T1000 (cell line): ENCODE data around the gene LTC4S.
"Not testable (repeated sequence)": the region's sequence is repeated elsewhere in the genome, so short reads cannot be mapped to it uniquely, and the experiment has no call there.

Source experiments
- DNase-seq: peaks from one replicate; lab custom pipeline; 2025; ENCODE audit warnings: mixed read lengths; lab: John Stamatoyannopoulos, UW

LTC4S gene

GRCh38 chr5:179769796-179770195 lies 24.0 kb upstream of the LTC4S start:
- DNase-seq: no peak

- DNase-seq: no peak
Observed at GRCh38 chr5:179771311-179771895, 22.4 kb upstream of the LTC4S start.

- DNase-seq: no peak
Observed at GRCh38 chr5:179772351-179772750, 21.4 kb upstream of the LTC4S start.

GRCh38 chr5:179773686-179774040 lies 20.1 kb upstream of the LTC4S start:
- DNase-seq: no peak

- DNase-seq: no peak
Observed at GRCh38 chr5:179774442-179774841, 19.3 kb upstream of the LTC4S start.

- DNase-seq: no peak
Observed at GRCh38 chr5:179776411-179776938, 17.3 kb upstream of the LTC4S start.

- no peak for DNase-seq
Observed at GRCh38 chr5:179777456-179777855, 16.3 kb upstream of the LTC4S start.

- no peak for DNase-seq
Observed at GRCh38 chr5:179777909-179778308, 15.9 kb upstream of the LTC4S start.

- no peak for DNase-seq
Observed at GRCh38 chr5:179778591-179778990, 15.2 kb upstream of the LTC4S start.

GRCh38 chr5:179779826-179780225 lies 14.0 kb upstream of the LTC4S start:
- DNase-seq: no peak

DNA sequence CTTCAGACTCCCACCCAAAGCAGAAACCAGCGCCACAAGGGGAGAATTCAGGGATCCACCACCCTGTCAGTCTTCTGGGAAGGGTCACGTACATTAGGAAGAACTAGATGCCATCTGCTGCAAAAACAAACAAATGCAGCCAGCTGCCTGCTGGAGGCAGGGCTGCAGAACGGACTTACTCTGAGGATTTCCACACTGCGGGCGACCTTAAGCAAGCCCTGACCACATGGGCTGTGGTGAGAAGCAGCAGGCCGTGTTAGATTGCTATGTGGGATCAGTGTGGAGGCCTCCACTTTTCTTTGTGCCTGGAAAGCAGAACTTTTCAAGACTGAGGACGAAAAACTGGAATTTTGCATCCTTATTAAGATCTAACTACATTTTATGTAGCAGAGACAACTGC lies 13.4 kb upstream of the LTC4S start:
- DNase-seq: no peak

DNA sequence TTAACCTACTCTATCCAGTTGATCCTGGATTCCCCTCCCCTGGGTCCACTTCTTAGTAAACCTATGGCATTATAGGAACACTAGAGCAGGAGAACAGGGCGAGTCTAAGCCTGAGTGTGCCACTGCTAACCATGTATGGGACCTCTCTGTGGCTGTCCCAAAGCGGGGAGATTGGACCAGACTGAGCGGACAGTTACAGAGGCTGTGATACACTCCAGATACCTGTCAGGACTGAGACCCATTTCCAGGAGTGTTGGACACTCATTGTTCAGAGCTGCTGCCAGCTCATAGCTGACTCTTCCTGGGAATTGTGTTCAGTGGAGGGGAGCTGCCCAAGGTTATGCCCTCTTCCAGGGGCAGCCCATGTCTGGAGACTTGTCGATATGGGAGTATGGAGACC lies 11.9 kb upstream of the LTC4S start:
- DNase-seq: no peak

GRCh38 chr5:179783128-179783527 lies 10.7 kb upstream of the LTC4S start:
- no peak for DNase-seq

DNA sequence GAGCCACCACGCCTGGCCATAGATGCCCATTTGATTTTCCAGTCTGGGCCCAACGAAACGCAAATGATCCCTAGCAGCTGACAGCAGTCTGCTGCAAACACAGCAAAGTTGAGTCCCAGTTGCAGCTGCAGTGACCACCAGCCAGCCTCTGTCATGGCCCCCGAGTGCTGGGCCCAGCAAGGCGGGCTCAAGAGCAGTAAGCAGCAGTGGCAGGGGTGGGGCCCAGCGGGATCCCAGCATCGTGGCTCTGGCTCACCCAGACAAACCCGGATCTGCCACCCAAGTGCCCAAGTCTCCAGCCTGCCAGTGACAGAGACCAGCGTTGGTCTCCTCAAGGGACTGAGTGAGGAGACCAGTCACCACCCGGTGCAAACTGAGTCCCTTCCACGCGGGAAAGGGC lies 6.9 kb upstream of the LTC4S start:
- DNase-seq: no peak

DNA sequence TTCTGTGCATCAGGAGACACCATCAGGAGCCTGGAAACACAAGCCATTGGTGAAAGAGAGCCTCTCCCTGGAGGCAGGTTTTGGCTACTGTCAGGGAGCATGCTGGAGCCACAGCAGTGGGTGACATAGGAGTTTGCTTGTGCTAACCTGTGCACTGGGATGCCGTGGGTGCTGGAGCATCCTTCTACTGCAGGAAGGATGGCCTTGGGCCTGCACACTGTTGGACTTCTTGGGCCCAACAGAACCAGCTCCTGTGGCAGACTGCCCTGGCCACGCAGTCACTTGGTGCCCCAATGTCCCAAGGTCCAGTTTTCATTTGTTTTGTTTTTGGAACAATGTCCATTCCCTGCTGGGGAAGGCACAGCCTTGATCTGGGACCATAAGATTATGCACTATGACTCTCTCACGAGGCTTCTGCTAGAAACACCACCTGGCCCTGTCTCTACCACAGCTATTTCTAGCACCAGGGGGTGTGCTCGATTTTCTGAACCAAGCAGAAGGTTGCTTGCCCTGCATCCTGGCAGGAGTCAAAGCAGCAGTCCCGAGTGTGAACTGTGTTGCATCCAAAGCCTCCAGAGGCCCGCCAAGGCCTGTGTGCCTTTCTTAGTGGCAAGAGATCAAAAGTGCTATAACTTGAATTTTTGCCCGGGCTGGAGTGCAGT lies 5.5 kb upstream of the LTC4S start:
- DNase-seq: no peak

DNA sequence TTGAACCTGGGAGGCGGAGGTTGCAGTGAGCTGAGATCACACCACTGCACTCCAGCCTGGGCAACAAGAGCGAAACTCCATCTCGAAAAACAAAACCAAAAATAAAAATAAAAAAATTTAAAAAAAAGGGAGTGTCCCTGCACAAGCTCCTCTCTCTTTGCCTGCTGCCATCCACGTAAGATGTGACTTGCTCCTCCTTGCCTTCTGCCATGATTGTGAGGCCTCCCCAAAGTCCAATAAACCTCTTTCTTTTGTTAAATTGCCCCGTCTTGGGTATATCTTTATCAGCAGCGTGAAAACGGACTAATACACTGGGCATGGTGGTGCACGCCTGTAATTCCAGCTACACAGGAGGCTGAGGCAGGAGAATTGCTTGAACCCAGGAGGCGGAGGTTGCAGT lies 4.5 kb upstream of the LTC4S start:
- DNase-seq: not testable (repeated sequence)

DNA sequence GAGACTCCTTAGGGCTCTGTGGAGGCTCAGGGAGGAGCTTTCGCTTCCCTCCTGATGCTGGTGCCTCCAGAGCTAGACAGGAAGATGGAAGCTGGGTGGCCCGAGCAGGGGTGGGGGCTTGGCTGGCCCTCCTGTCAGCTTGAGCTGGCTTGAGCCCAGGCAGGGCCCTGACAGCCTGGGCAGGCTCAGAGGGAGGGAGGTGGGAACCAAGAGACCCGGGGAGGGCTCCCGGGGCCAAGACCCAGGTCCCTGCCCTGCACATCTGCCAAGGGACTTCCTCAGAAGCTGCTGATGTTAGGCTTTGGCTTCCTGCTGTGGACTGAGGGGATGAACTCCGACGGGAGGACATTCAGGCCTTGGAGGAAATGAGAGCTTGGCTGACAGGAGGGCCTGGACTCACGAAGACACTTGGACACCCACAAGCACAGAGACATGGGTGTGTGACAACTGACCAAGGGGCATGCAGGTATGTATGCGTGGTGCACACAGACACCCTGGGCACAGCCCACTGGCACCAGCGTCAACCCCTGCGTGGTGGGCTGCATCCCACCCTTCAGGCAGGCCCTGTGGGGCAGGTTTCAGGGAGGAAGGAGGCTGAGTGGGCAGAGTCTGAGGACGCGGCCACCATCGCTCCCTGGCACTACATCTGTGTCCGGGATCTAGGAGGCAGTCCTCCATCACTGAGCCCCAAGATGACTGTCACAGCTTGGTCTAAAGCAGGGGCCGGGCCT lies 1.7 kb upstream of the LTC4S start:
- DNase-seq: no peak

DNA sequence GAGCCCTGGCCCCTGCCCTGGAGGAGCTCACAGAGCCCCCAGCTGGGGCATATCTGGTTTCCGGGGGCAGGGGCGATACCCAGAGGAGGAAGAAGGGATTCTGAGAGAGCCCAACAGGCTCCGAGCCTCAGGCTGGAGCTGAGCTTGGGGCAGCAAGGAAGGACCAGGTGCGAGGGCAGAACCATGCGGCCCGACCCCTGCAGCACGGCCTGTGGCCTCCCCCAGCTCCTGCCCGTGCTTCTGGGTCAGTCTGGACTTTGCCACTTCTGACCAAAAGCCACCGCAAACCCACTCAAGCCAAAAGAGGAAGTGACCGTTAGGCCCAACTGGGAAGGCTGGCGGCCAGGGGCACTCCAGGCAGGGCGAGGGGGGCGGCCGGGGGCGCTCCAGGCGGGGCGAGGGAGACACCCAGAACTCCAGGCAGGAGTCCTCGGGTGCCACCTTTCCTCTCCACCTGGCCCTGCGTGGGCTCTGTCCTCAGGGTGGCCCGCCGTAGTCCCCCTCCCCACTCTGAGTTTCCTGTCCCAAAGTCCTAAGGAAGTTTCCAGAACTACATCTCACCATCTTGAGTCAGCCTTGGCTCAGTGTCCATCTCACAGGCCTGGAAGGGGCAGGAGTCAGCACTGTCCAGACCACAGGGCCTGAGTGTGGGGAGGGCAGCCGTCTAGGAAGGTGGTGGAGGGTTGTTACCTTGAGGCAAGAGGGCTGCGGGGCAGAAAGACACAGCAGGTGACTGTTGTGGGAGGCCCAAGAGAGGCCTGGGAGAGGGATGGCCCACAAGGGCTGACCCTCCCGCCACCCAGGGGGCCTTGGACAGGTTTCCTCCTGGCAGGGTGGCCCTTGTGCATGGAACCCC lies 946 bp upstream of the LTC4S start:
- DNase-seq: no peak

- no peak for DNase-seq
Observed at GRCh38 chr5:179794171-179794570, 385 bp downstream of the LTC4S start.

DNA sequence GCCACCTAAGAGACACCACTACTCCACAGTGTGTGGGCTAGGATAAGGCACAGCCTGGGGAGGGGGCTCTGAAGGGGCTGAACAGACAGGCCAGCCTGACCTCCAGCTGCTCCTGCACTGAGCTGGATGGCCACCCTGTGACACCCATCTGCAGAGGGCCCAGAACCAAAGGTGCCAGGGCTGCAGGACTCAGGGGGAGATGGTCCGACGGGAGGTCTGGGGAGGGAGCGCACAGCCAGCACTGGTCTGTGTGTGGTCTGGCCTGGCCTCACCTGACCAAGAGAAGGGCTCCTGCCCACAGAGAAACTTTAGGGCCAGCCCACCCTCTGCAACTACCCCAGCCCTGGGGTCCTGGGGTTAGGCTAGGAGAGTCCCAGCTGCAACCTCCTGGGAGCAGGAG lies 789 bp downstream of the LTC4S start:
- DNase-seq: no peak

- no peak for DNase-seq
Observed at GRCh38 chr5:179795049-179795862, 1.5 kb downstream of the LTC4S start.
